Measurements from ENCODE around the gene PAAF1. TPM values are rescaled to one million over a fixed set of nuclear protein-coding genes. Genes with fewer than 3 reads are reported as not detected.

The PAAF1 gene
- total and polyA plus RNA-seq, 11 donors: 3.9 to 18.4 (median 11.4) TPM

- Histone ChIP-seq H3K27me3 (no peaks in the 10 kb centered on the region), H3K36me3 (no peaks in the 10 kb centered on the region), H3K4me3 (no peak overlapping the region), H3K9me3 (no peaks in the 10 kb centered on the region), H3K27ac (no peak overlapping the region), H3K4me1 (peaks cover 0 to 12% (median 3%) of the 10 kb centered on the region in 12 donors)
- no peak for TF ChIP-seq CTCF (IDR thresholded peaks at IDR 0.05)
- no peak for TF ChIP-seq POLR2A (IDR thresholded peaks at IDR 0.05)
- ATAC-seq (peak; percentile 11 to 64 (median 38)), DNase-seq (no peak)
- intact Hi-C loops (cut with DNase I): loop anchor here in 7 of 10 donors (2.0 to 10.0 kb wide), 8 partner anchors 51 to 483 kb away; no protein-coding TSS in a partner anchor
- 60 to 73% (median 63%) methylated on average over 8 of the region's 8 CpGs for WGBS, 4 donors
Measured at GRCh38 chr11:73963861-73964260, 87.1 kb downstream of the PAAF1 start.

GRCh38 chr11:73965076-73965763 lies 88.4 kb downstream of the PAAF1 start:
- ATAC-seq (peak in 1 of 4 donors; percentile 17), DNase-seq (no peak)
- Histone ChIP-seq H3K9me3 (no peaks in the 10 kb centered on the region), H3K4me1 (peaks cover 0 to 12% (median 3%) of the 10 kb centered on the region in 12 donors), H3K36me3 (no peaks in the 10 kb centered on the region), H3K27me3 (no peaks in the 10 kb centered on the region), H3K4me3 (no peak overlapping the region), H3K27ac (no peak overlapping the region)
- no peak for TF ChIP-seq CTCF (IDR thresholded peaks at IDR 0.05)
- TF ChIP-seq POLR2A (IDR thresholded peaks at IDR 0.05): no peak
- 56 to 69% (median 65%) methylated on average over 10 of the region's 10 CpGs for WGBS, 4 donors
- intact Hi-C loops (cut with DNase I): loop anchor here in 7 of 10 donors (2.0 to 10.0 kb wide), 8 partner anchors 50 to 480 kb away; no protein-coding TSS in a partner anchor

GRCh38 chr11:73965764-73966121 lies 88.9 kb downstream of the PAAF1 start:
- WGBS, 4 donors: 64 to 66% (median 64%) methylated on average over 2 of the region's 2 CpGs
- H3K27ac ChIP-seq: no peak overlapping the region
- no peak for DNase-seq
- no peaks in the 10 kb centered on the region for H3K27me3 ChIP-seq
- ATAC-seq: no peak
- no peak for TF ChIP-seq CTCF (IDR thresholded peaks at IDR 0.05)
- TF ChIP-seq POLR2A (IDR thresholded peaks at IDR 0.05): no peak
- no peaks in the 10 kb centered on the region for H3K9me3 ChIP-seq
- no peak overlapping the region for H3K4me3 ChIP-seq
- intact Hi-C loops (cut with DNase I): loop anchor here in 7 of 10 donors (2.0 to 10.0 kb wide), 8 partner anchors 49 to 479 kb away; no protein-coding TSS in a partner anchor
- H3K4me1 ChIP-seq: peaks cover 0 to 12% (median 3%) of the 10 kb centered on the region in 12 donors
- H3K36me3 ChIP-seq: no peaks in the 10 kb centered on the region

GRCh38 chr11:73968356-73968966 lies 91.7 kb downstream of the PAAF1 start:
- H3K27ac ChIP-seq: no peak overlapping the region
- no peaks in the 10 kb centered on the region for H3K36me3 ChIP-seq
- 88 to 96% (median 94%) methylated on average over 15 of the region's 15 CpGs for WGBS, 4 donors
- intact Hi-C loops (cut with DNase I): loop anchor here in 7 of 10 donors (5.0 to 10.0 kb wide), 7 partner anchors 46 to 476 kb away; no protein-coding TSS in a partner anchor
- no peak for DNase-seq
- peaks cover 0 to 19% (median 3%) of the 10 kb centered on the region in 12 donors for H3K4me1 ChIP-seq
- no peak for ATAC-seq
- H3K27me3 ChIP-seq: no peaks in the 10 kb centered on the region
- no peaks in the 10 kb centered on the region for H3K9me3 ChIP-seq
- H3K4me3 ChIP-seq: no peak overlapping the region
- TF ChIP-seq CTCF (IDR thresholded peaks at IDR 0.05) (no peak), POLR2A (IDR thresholded peaks at IDR 0.05) (no peak)
